Progenitor cell of endocrine pancreas (in vitro differentiated cells): Measurements from ENCODE around the gene CCDC148. TPM values are rescaled to one million over a fixed set of nuclear protein-coding genes. Genes with fewer than 3 reads are reported as not detected.

Experiments
- DNase-seq: peaks from one replicate; pipeline ENCODE4 v3.0.0; 2021; ENCODE audit warnings: low spot score; ENCODE audit not compliant: unreplicated experiment
- H3K27ac Mint-ChIP-seq: 2 replicates; pipeline ENCODE4 v1.8.0; 2021; ENCODE audit warnings: mild to moderate bottlenecking, moderate library complexity, mixed read lengths
- H3K27me3 Mint-ChIP-seq: 2 replicates; pipeline ENCODE4 v1.8.0; 2021; ENCODE audit warnings: mixed read lengths
- H3K36me3 Mint-ChIP-seq: 2 replicates; pipeline ENCODE4 v1.8.0; 2022; ENCODE audit warnings: mixed read lengths; ENCODE audit not compliant: insufficient read depth
- H3K4me1 Mint-ChIP-seq: 2 replicates; pipeline ENCODE4 v1.8.0; 2021; ENCODE audit warnings: low read depth, mixed read lengths
- H3K4me3 Mint-ChIP-seq: 2 replicates; pipeline ENCODE4 v1.8.0; 2021; ENCODE audit warnings: low read depth, mild to moderate bottlenecking, moderate library complexity, mixed read lengths
- H3K9me3 Mint-ChIP-seq: 2 replicates; pipeline ENCODE4 v1.8.0; 2021; ENCODE audit warnings: low read depth, mixed read lengths
- CTCF ChIP-seq: fragments of 200-600 bp; sonication (generic); IDR thresholded peaks from one replicate; pipeline ENCODE4 v1.5.0; 2021; ENCODE audit warnings: antibody characterized with exemption, mild to moderate bottlenecking; ENCODE audit not compliant: unreplicated experiment
- total RNA-seq: library from RNA; stranded (reverse); gene quantifications from 2 replicates; pipeline ENCODE4 v1.2.1, GENCODE V29; 2021

Gene CCDC148
- total RNA-seq, 1 donor from 2014 or later = 3.9 TPM

- H3K36me3 Mint-ChIP-seq = no peaks in the 10 kb centered on the region
- H3K27ac Mint-ChIP-seq = no peak overlapping the region
- H3K4me3 Mint-ChIP-seq = no peak overlapping the region
- no peaks in the 10 kb centered on the region for H3K9me3 Mint-ChIP-seq
- no peaks in the 10 kb centered on the region for H3K27me3 Mint-ChIP-seq
- no peak for TF ChIP-seq CTCF
- DNase-seq = no peak
- peaks cover 3% of the 10 kb centered on the region for H3K4me1 Mint-ChIP-seq
Observed at GRCh38 chr2:158217593-158217992, 239.0 kb downstream of the CCDC148 start.

GRCh38 chr2:158214431-158214830, 242.1 kb downstream of the CCDC148 start:
- no peaks in the 10 kb centered on the region for H3K36me3 Mint-ChIP-seq
- H3K9me3 Mint-ChIP-seq = no peaks in the 10 kb centered on the region
- H3K4me3 Mint-ChIP-seq = no peak overlapping the region
- DNase-seq = no peak
- H3K27ac Mint-ChIP-seq = no peak overlapping the region
- peaks cover 3% of the 10 kb centered on the region for H3K4me1 Mint-ChIP-seq
- TF ChIP-seq CTCF = no peak
- H3K27me3 Mint-ChIP-seq = no peaks in the 10 kb centered on the region

- H3K27me3 Mint-ChIP-seq = no peaks in the 10 kb centered on the region
- no peak overlapping the region for H3K4me3 Mint-ChIP-seq
- DNase-seq = no peak
- no peak for TF ChIP-seq CTCF
- no peak overlapping the region for H3K27ac Mint-ChIP-seq
- H3K4me1 Mint-ChIP-seq = peaks cover 3% of the 10 kb centered on the region
- no peaks in the 10 kb centered on the region for H3K36me3 Mint-ChIP-seq
- no peaks in the 10 kb centered on the region for H3K9me3 Mint-ChIP-seq
Observed at GRCh38 chr2:158213773-158214172, 242.8 kb downstream of the CCDC148 start.

DNA sequence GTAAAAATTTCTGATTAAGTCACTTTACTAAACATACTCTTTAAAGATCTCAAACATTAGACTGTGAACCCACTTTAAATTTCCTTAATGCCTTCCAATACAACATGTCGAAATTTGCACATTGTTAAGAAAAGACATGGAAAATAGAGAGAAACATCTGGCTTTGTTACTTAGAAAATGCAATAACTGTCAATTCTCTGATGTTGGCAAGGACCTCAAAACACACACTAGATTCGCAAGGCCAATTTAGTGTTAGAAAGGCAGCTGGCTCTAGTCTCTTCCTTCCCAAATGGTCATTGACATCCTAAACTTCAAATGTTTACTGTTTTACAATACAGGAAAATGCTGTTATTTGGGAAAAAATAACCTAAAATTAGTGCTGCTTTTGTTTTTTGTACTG, 244.3 kb downstream of the CCDC148 start:
- TF ChIP-seq CTCF = no peak
- Mint-ChIP-seq H3K36me3 (no peaks in the 10 kb centered on the region), H3K27ac (no peak overlapping the region), H3K4me3 (no peak overlapping the region), H3K4me1 (peaks cover 4% of the 10 kb centered on the region), H3K9me3 (no peaks in the 10 kb centered on the region), H3K27me3 (no peaks in the 10 kb centered on the region)
- no peak for DNase-seq

- Mint-ChIP-seq H3K9me3 (no peaks in the 10 kb centered on the region), H3K27me3 (no peaks in the 10 kb centered on the region), H3K4me1 (peaks cover 6% of the 10 kb centered on the region), H3K36me3 (no peaks in the 10 kb centered on the region), H3K27ac (no peak overlapping the region), H3K4me3 (no peak overlapping the region)
- no peak for TF ChIP-seq CTCF
- DNase-seq = no peak
Observed at GRCh38 chr2:158211502-158211901, 245.1 kb downstream of the CCDC148 start.

DNA sequence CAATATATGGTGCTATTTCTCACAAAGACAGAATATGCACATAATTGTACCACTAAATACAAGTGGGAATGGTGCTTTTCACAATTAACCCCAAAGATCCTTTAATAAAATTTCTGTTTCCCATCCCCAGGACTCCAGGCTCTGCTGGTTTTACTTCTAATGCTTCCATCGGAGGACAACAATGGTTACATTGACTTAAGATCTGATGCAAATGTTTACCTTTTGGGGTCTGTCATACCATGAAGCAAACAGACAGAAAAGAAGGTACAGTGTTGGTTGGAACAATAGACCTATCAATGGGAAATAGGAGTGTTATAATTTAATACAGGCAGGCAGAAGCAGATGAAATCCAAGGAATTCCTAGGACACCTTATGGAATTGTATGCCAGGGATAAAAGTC, 249.2 kb downstream of the CCDC148 start:
- no peaks in the 10 kb centered on the region for H3K36me3 Mint-ChIP-seq

More for the DNA sequence above, 249.2 kb downstream of the CCDC148 start:
- H3K27ac Mint-ChIP-seq = no peak overlapping the region
- no peak for TF ChIP-seq CTCF
- H3K4me1 Mint-ChIP-seq = peaks cover 3% of the 10 kb centered on the region
- no peaks in the 10 kb centered on the region for H3K9me3 Mint-ChIP-seq
- peaks cover 4% of the 10 kb centered on the region for H3K27me3 Mint-ChIP-seq
- no peak for DNase-seq
- no peak overlapping the region for H3K4me3 Mint-ChIP-seq
